Measurements from ENCODE around the gene KRCC1.

Gene KRCC1

DNA sequence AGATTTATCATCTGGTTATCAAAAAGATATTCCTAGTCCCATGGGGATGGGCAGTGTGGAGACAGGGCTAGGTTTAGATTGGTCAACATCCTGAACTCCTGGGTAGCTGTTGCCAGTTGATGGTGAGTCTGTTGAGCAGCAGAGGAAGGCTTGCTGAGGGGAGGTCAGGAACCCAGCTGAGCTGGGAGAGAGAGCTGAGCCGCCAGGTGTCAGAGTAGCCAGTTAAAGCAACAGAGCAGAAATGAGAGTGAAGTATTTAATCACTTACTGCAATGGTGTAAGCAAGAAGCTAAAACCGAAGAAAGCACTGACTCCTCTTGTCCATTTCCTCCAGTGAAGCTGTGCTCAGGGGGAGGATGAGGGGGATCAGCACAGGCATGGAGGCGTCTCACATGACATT lies 41.6 kb upstream of the KRCC1 start:
- Histone ChIP-seq H3K4me1 (ENCODE audit: control insufficient read depth, low read depth, low read length) (no peaks in the 10 kb centered on the region), H3K23ac (ENCODE audit: low read length) (no peak overlapping the region), H3K27me3 (ENCODE audit: insufficient read depth, low read length, poor library complexity) (no peaks in the 10 kb centered on the region), H4K8ac (ENCODE audit: low read depth, low read length) (no peak overlapping the region), H3K4ac (ENCODE audit: low read depth, low read length) (no peak overlapping the region), H3K18ac (ENCODE audit: low read length) (no peak overlapping the region), H2BK120ac (ENCODE audit: low read depth, low read length) (no peak overlapping the region), H3K79me2 (ENCODE audit: control insufficient read depth, insufficient read depth, low read length) (no peaks in the 10 kb centered on the region), H3K9ac (ENCODE audit: low read length) (no peak overlapping the region), H3K36me3 (ENCODE audit: control insufficient read depth, insufficient read depth, low read length) (no peaks in the 10 kb centered on the region), H2AK5ac (ENCODE audit: low read length) (no peak overlapping the region), H2BK15ac (replicated peaks; ENCODE audit: low read depth) (no peak overlapping the region), H2BK5ac (ENCODE audit: low read length) (no peak overlapping the region), H3K56ac (ENCODE audit: low read length) (no peak overlapping the region), H3K4me3 (ENCODE audit: low read length) (no peak overlapping the region), H3K4me2 (ENCODE audit: low read length) (no peak overlapping the region), H3K79me1 (ENCODE audit: low read length) (no peaks in the 10 kb centered on the region), H3K27ac (ENCODE audit: low read depth, low read length) (no peak overlapping the region), H4K5ac (ENCODE audit: low read length) (no peak overlapping the region)
- no CpG with 5 or more reads among the region's 3 CpGs for WGBS (ENCODE audit: extremely low coverage, insufficient coverage, low lambda C conversion rate)
- no peak for DNase-seq

GRCh38 chr2:88096708-88097107 lies 41.1 kb upstream of the KRCC1 start:
- Histone ChIP-seq H3K23ac (ENCODE audit: low read length) (no peak overlapping the region), H3K79me2 (ENCODE audit: control insufficient read depth, insufficient read depth, low read length) (no peaks in the 10 kb centered on the region), H3K4me1 (ENCODE audit: control insufficient read depth, low read depth, low read length) (no peaks in the 10 kb centered on the region), H2BK120ac (ENCODE audit: low read depth, low read length) (no peak overlapping the region), H3K4me3 (ENCODE audit: low read length) (no peak overlapping the region), H3K27ac (ENCODE audit: low read depth, low read length) (no peak overlapping the region), H2AK5ac (ENCODE audit: low read length) (no peak overlapping the region), H3K36me3 (ENCODE audit: control insufficient read depth, insufficient read depth, low read length) (no peaks in the 10 kb centered on the region), H3K4ac (ENCODE audit: low read depth, low read length) (no peak overlapping the region), H3K4me2 (ENCODE audit: low read length) (no peak overlapping the region), H2BK15ac (replicated peaks; ENCODE audit: low read depth) (no peak overlapping the region), H3K56ac (ENCODE audit: low read length) (no peak overlapping the region), H3K9ac (ENCODE audit: low read length) (no peak overlapping the region), H4K8ac (ENCODE audit: low read depth, low read length) (no peak overlapping the region), H2BK5ac (ENCODE audit: low read length) (no peak overlapping the region), H3K18ac (ENCODE audit: low read length) (no peak overlapping the region), H4K5ac (ENCODE audit: low read length) (no peak overlapping the region), H3K79me1 (ENCODE audit: low read length) (no peaks in the 10 kb centered on the region), H3K27me3 (ENCODE audit: insufficient read depth, low read length, poor library complexity) (no peaks in the 10 kb centered on the region)
- no peak for DNase-seq
- WGBS (ENCODE audit: extremely low coverage, insufficient coverage, low lambda C conversion rate): no CpG with 5 or more reads among the region's 5 CpGs

DNA sequence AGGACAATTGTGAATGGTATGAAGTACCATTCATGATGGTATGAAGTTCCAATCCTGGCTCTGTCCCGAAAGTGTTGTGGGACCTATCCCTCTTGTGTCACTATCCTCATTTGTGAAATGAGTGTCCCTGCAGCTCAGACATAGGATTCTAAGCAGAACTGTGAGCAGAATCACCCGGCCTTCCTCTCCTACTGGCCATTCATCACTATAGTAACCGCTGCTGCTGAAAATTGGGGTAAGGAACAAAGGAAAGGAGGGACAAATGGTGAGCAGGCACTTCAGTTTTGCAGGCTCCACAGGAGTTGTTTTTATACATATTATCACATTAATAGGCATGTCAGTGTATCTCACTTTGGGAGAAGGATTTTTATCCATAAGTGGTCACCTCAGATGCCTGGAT lies 39.4 kb upstream of the KRCC1 start:
- Histone ChIP-seq H3K36me3 (ENCODE audit: control insufficient read depth, insufficient read depth, low read length) (no peaks in the 10 kb centered on the region), H4K8ac (ENCODE audit: low read depth, low read length) (no peak overlapping the region), H3K4me3 (ENCODE audit: low read length) (no peak overlapping the region), H3K4ac (ENCODE audit: low read depth, low read length) (no peak overlapping the region), H3K79me2 (ENCODE audit: control insufficient read depth, insufficient read depth, low read length) (no peaks in the 10 kb centered on the region), H2AK5ac (ENCODE audit: low read length) (no peak overlapping the region), H2BK120ac (ENCODE audit: low read depth, low read length) (no peak overlapping the region), H3K23ac (ENCODE audit: low read length) (no peak overlapping the region), H2BK5ac (ENCODE audit: low read length) (no peak overlapping the region), H3K4me2 (ENCODE audit: low read length) (no peak overlapping the region), H3K27ac (ENCODE audit: low read depth, low read length) (no peak overlapping the region), H4K5ac (ENCODE audit: low read length) (no peak overlapping the region), H3K9ac (ENCODE audit: low read length) (no peak overlapping the region), H3K56ac (ENCODE audit: low read length) (no peak overlapping the region), H3K18ac (ENCODE audit: low read length) (no peak overlapping the region), H3K27me3 (ENCODE audit: insufficient read depth, low read length, poor library complexity) (no peaks in the 10 kb centered on the region), H3K4me1 (ENCODE audit: control insufficient read depth, low read depth, low read length) (no peaks in the 10 kb centered on the region), H2BK15ac (replicated peaks; ENCODE audit: low read depth) (no peak overlapping the region), H3K79me1 (ENCODE audit: low read length) (no peaks in the 10 kb centered on the region)
- no peak for DNase-seq
- no CpG with 5 or more reads among the region's 3 CpGs for WGBS (ENCODE audit: extremely low coverage, insufficient coverage, low lambda C conversion rate)

GRCh38 chr2:88092773-88093172 lies 37.2 kb upstream of the KRCC1 start:
- Histone ChIP-seq H3K4me2 (ENCODE audit: low read length) (no peak overlapping the region), H3K79me1 (ENCODE audit: low read length) (no peaks in the 10 kb centered on the region), H3K4ac (ENCODE audit: low read depth, low read length) (no peak overlapping the region), H2BK5ac (ENCODE audit: low read length) (no peak overlapping the region), H3K56ac (ENCODE audit: low read length) (no peak overlapping the region), H3K27ac (ENCODE audit: low read depth, low read length) (no peak overlapping the region), H2AK5ac (ENCODE audit: low read length) (no peak overlapping the region), H2BK120ac (ENCODE audit: low read depth, low read length) (no peak overlapping the region), H3K36me3 (ENCODE audit: control insufficient read depth, insufficient read depth, low read length) (no peaks in the 10 kb centered on the region), H3K27me3 (ENCODE audit: insufficient read depth, low read length, poor library complexity) (no peaks in the 10 kb centered on the region), H3K79me2 (ENCODE audit: control insufficient read depth, insufficient read depth, low read length) (no peaks in the 10 kb centered on the region), H4K8ac (ENCODE audit: low read depth, low read length) (no peak overlapping the region), H2BK15ac (replicated peaks; ENCODE audit: low read depth) (no peak overlapping the region), H3K18ac (ENCODE audit: low read length) (no peak overlapping the region), H3K9ac (ENCODE audit: low read length) (no peak overlapping the region), H3K4me1 (ENCODE audit: control insufficient read depth, low read depth, low read length) (no peaks in the 10 kb centered on the region), H3K23ac (ENCODE audit: low read length) (no peak overlapping the region), H4K5ac (ENCODE audit: low read length) (no peak overlapping the region), H3K4me3 (ENCODE audit: low read length) (no peak overlapping the region)
- no peak for DNase-seq

DNA sequence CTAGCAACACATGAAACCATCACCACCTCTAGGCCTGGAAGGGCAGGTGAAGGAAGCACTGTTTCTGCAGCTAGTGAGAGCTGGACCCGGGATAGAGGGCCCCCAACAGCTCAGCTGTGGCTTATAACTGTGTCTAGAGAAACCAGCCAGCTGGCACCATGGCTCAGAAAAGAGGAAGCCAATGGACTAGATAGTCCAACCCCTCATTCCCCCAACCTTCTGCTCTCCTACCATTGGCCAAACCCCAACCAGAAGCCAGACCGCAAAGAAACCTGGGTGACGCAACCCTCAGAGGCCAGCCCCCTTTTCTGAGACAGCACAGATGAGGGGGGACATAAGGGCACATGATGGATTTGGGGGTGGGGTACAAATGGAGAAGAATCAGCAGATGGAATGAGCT lies 36.4 kb upstream of the KRCC1 start:
- H2BK5ac ChIP-seq (ENCODE audit: low read length): no peak overlapping the region
- DNase-seq: no peak
- no peaks in the 10 kb centered on the region for H3K79me1 ChIP-seq (ENCODE audit: low read length)

DNA sequence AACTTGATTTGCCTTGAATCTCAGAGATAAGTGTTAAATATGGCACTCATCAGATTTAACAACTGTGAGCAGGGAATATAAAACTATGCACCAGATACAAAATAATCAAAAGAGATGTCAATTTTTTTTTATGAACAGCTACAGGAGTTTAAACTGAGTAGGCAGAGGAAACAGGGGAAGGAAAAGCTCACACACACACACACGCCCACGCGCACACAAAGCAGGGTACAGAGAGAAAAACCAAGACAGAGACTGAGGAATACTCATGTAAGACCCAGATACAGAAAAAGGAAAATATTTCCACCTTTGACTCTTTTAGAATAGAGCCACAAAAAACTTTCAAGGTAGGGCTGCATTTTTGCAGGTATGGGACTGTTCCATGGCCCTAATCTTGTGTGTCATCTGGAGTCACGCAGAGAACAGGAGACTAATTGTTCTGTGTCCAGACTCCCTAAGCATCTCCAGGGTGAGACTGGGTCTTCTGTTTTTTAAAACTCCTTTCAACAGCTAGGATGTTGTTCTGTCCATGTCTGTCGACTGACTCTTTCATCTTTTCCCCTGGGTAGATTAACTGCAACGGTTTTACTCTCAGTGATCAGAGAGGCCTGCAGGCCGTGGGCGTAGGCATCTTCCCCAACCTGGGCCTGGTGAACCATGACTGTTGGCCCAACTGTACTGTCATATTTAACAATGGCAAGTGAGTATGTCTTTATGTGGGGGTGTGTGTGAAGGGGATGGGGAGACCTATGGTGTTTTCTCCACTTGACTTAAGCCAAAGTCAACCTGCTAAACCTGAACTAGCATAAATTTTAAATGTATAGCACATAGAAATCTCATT lies 35.1 kb upstream of the KRCC1 start:
- Histone ChIP-seq H3K27me3 (ENCODE audit: insufficient read depth, low read length, poor library complexity) (no peaks in the 10 kb centered on the region), H3K79me2 (ENCODE audit: control insufficient read depth, insufficient read depth, low read length) (no peaks in the 10 kb centered on the region), H3K56ac (ENCODE audit: low read length) (no peak overlapping the region), H3K36me3 (ENCODE audit: control insufficient read depth, insufficient read depth, low read length) (no peaks in the 10 kb centered on the region), H2AK5ac (ENCODE audit: low read length) (no peak overlapping the region), H3K4me2 (ENCODE audit: low read length) (no peak overlapping the region), H4K5ac (ENCODE audit: low read length) (no peak overlapping the region), H3K79me1 (ENCODE audit: low read length) (no peaks in the 10 kb centered on the region), H3K9ac (ENCODE audit: low read length) (no peak overlapping the region), H2BK15ac (replicated peaks; ENCODE audit: low read depth) (no peak overlapping the region), H3K23ac (ENCODE audit: low read length) (no peak overlapping the region), H3K18ac (ENCODE audit: low read length) (no peak overlapping the region), H3K4me1 (ENCODE audit: control insufficient read depth, low read depth, low read length) (no peaks in the 10 kb centered on the region), H2BK5ac (ENCODE audit: low read length) (no peak overlapping the region), H4K8ac (ENCODE audit: low read depth, low read length) (no peak overlapping the region), H3K27ac (ENCODE audit: low read depth, low read length) (no peak overlapping the region), H2BK120ac (ENCODE audit: low read depth, low read length) (no peak overlapping the region), H3K4ac (ENCODE audit: low read depth, low read length) (no peak overlapping the region), H3K4me3 (ENCODE audit: low read length) (no peak overlapping the region)
- WGBS (ENCODE audit: extremely low coverage, insufficient coverage, low lambda C conversion rate): no CpG with 5 or more reads among the region's 8 CpGs
- DNase-seq: no peak

More for the DNA sequence above, 36.4 kb upstream of the KRCC1 start:
- Histone ChIP-seq H3K27ac (ENCODE audit: low read depth, low read length) (no peak overlapping the region), H4K5ac (ENCODE audit: low read length) (no peak overlapping the region), H3K4me3 (ENCODE audit: low read length) (no peak overlapping the region), H3K18ac (ENCODE audit: low read length) (no peak overlapping the region), H3K36me3 (ENCODE audit: control insufficient read depth, insufficient read depth, low read length) (no peaks in the 10 kb centered on the region), H3K23ac (ENCODE audit: low read length) (no peak overlapping the region), H3K27me3 (ENCODE audit: insufficient read depth, low read length, poor library complexity) (no peaks in the 10 kb centered on the region), H2AK5ac (ENCODE audit: low read length) (no peak overlapping the region), H2BK120ac (ENCODE audit: low read depth, low read length) (no peak overlapping the region), H3K4me1 (ENCODE audit: control insufficient read depth, low read depth, low read length) (no peaks in the 10 kb centered on the region), H2BK15ac (replicated peaks; ENCODE audit: low read depth) (no peak overlapping the region), H3K56ac (ENCODE audit: low read length) (no peak overlapping the region), H3K4ac (ENCODE audit: low read depth, low read length) (no peak overlapping the region), H3K9ac (ENCODE audit: low read length) (no peak overlapping the region), H3K4me2 (ENCODE audit: low read length) (no peak overlapping the region), H4K8ac (ENCODE audit: low read depth, low read length) (no peak overlapping the region), H3K79me2 (ENCODE audit: control insufficient read depth, insufficient read depth, low read length) (no peaks in the 10 kb centered on the region)
- WGBS (ENCODE audit: extremely low coverage, insufficient coverage, low lambda C conversion rate): no CpG with 5 or more reads among the region's 3 CpGs

Data from mesendoderm (in vitro differentiated cells).